Midbrain (tissue), 1 donor: ENCODE measurements around the gene RPGRIP1L.
"Not testable (repeated sequence)": the region's sequence is repeated elsewhere in the genome, so short reads cannot be mapped to it uniquely, and the experiment has no call there.

Source experiments
- DNase-seq: peaks from one replicate; lab custom pipeline; 2025; lab: John Stamatoyannopoulos, UW

The RPGRIP1L gene

DNA sequence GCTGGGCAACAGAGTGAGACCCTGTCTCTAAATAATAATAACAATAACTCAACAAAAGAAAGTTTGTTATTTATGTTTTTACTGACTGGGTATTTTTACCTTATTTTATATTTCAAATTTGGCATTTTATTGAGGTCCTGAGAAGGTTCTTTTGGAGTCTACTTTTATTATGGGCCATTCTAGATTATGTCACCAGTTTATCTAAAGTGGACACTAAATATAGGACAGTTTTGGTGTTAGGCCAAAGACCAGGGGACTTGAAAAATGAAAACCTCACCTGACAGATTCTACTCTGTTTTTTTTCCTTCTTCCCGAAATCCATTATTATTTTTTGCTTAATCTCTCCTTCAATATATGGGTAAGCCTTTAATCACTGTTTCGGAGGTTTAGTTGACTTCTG lies 8.4 kb upstream of the RPGRIP1L start:
- DNase-seq: no peak

DNA sequence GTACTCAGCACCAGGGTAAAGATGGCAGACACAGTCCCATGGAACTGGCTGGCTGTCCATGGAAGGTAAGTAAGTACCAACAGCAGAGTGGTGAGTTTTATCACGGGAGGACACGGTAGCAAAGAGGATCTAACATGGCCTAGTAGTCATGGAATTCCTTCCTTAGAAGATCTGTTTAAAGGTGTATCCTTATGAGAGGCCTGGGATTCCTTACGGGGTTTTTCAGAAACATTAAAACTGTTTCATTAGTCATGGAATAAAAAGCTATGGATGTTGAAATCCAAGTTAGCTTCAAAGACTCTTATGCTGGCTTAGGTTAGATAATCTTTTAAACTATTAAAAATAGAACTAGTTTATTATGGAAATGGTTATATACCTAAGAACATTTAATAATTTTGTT lies 7.7 kb upstream of the RPGRIP1L start:
- DNase-seq: no peak

GRCh38 chr16:53708490-53708889 lies 4.8 kb upstream of the RPGRIP1L start:
- DNase-seq: no peak

- DNase-seq: no peak
Measured at GRCh38 chr16:53707671-53708070, 4.0 kb upstream of the RPGRIP1L start.

- DNase-seq: no peak
Measured at GRCh38 chr16:53704445-53704813, 770 bp upstream of the RPGRIP1L start.

- DNase-seq: not testable (repeated sequence)
Measured at GRCh38 chr16:53698271-53698670, 5.4 kb downstream of the RPGRIP1L start.

GRCh38 chr16:53695070-53695469 lies 8.6 kb downstream of the RPGRIP1L start:
- no peak for DNase-seq

DNA sequence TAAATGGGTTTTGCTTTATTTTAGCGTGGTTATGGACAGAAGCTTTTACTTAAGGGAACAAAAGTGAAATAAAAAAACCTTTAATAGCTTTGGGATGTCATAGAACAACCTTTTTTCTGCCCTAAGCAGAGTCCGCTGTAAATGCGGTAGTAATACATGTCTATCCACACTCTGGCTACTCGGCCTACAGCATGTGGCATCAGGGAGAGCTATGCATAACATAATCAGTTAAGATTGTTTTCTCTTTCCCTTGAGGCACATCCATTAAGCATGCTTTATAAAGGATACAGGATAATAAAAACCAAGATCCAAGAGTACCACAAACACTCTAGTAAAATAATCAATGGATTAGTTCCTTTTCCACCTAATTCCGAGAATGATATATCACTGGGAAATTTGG lies 10.3 kb downstream of the RPGRIP1L start:
- DNase-seq: no peak

GRCh38 chr16:53692146-53692545 lies 11.5 kb downstream of the RPGRIP1L start:
- DNase-seq: no peak

DNA sequence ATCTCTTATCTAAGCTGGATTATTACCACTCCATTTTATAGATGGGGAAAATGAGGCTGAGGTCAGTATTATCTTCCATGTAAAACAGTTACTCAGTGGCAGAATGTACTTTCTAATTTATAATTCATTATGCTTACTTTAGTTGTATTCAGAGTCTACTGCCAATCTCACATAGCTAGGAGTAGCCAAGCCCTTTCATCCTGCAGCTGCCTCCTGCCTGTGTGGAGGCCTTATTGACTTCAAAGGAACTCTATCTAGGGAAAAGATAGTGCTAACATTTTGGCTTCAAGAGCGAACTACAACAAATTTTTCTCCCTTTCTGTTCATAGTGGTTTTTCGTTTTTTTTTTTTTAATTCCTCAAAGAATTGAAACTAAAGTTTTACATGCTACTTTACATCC lies 12.9 kb downstream of the RPGRIP1L start:
- DNase-seq: no peak

- DNase-seq: no peak
Measured at GRCh38 chr16:53689636-53690035, 14.0 kb downstream of the RPGRIP1L start.

GRCh38 chr16:53686710-53687109 lies 16.9 kb downstream of the RPGRIP1L start:
- DNase-seq: no peak

GRCh38 chr16:53685334-53685733 lies 18.3 kb downstream of the RPGRIP1L start:
- DNase-seq: not testable (repeated sequence)

- no peak for DNase-seq
Measured at GRCh38 chr16:53681354-53681753, 22.3 kb downstream of the RPGRIP1L start.

GRCh38 chr16:53680756-53681155 lies 22.9 kb downstream of the RPGRIP1L start:
- DNase-seq: no peak

DNA sequence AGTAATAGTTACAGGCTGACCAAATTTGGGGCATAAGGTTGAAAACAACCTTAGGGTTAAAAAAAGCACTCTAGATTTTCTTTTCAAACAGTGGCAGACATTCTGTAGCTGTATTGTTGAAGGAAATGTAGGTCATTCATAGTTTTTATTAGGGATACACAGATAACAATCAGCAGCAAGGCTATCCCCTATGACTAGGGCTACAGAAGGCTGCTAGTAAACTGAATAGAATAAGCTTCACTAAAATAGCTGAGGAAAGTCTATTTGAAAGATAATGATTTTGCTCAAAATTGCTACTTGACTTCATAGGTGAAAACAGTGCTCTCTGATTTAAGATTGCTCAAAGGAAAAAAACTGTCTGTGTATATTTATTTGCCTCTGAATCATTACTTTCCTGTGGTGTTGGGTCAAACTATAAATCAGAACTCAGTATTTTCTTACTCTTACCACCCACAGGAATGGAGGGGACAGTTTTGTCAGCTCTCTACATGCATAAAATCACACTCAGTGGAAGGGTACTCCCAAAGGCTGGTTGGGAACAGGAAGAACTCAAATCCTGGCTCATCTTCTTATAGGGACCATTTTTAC lies 24.8 kb downstream of the RPGRIP1L start:
- DNase-seq: no peak

GRCh38 chr16:53678155-53678554 lies 25.5 kb downstream of the RPGRIP1L start:
- no peak for DNase-seq

GRCh38 chr16:53673189-53673588 lies 30.5 kb downstream of the RPGRIP1L start:
- DNase-seq: no peak

DNA sequence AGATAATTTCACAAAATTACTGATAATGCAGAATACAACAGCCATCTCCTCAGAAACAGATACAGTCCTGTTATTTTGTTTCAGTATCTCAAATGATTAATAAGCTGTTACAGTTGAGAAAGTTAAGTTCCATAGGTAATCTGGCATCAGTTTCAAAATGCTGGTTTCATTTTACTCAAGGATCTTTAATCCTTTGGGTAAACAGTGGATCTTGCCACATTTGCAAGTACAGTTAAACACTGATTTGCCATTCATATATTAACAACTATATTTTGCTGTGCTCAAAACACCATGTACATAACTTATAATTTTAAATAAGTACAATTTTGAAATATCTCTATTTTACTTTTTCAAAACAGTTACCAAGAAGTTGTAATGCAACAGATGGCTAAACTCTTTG lies 31.2 kb downstream of the RPGRIP1L start:
- DNase-seq: no peak

GRCh38 chr16:53668869-53669268 lies 34.8 kb downstream of the RPGRIP1L start:
- no peak for DNase-seq

DNA sequence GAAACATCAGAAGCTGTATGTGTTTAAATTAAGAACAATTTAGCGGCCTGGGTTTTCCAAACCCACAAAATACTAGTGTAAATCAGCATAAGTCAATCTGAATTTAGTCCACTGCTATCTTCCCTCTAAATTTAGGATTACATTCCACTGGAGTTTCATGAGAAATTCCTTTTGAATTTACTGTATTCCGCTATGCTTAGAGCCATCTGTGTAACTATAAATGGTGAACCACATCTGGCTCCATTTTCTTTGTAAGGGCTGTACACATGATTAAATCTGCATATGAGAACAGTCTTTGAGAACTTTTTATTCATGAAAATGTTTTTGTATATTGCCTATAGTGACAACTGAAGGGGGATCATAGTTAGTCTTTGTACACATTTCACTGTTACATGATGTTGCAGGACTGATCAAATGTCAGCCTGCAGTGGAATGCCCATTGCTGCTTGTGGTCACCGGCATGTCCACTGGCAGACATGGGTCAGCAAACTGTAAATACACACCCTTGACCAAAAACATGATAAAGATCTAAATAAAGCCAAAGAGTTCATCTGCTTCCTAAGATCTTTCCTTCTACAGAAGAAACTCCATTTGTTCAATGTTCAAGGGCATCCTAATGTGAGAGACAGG lies 36.8 kb downstream of the RPGRIP1L start:
- no peak for DNase-seq

DNA sequence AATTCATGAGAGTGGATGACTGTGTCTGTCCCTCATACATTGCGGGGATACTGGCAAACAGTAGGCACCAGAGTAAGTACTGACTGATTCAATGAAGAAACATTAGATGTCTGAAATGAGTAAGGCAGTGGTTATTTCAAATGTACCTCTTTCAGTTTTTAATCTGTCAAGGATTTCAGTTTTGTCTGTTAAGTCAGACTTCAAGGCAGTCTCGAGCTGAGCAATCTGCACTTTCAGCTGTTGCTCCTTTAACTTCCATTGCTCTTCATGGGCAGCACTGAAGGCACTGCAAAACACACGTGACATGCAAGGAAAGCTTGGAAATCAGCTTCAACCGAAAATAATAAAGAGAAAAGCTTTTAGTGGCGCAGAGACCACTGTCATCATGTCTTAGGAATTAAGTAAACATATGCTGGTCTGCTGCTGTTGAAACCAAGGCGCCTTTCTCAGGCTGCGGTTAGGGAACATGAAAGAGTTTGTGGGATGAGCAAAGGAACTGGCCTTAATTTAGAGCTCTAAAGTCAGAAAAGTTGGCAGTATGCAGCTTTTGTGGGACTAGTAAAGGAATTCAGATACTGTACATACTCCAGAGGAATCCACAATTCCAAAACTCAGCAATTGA lies 38.8 kb downstream of the RPGRIP1L start:
- DNase-seq: no peak

GRCh38 chr16:53662072-53662471 lies 41.6 kb downstream of the RPGRIP1L start:
- no peak for DNase-seq

- no peak for DNase-seq
Measured at GRCh38 chr16:53654946-53655345, 48.7 kb downstream of the RPGRIP1L start.
